ENCODE data around the gene IGSF21.

Gene IGSF21

DNA sequence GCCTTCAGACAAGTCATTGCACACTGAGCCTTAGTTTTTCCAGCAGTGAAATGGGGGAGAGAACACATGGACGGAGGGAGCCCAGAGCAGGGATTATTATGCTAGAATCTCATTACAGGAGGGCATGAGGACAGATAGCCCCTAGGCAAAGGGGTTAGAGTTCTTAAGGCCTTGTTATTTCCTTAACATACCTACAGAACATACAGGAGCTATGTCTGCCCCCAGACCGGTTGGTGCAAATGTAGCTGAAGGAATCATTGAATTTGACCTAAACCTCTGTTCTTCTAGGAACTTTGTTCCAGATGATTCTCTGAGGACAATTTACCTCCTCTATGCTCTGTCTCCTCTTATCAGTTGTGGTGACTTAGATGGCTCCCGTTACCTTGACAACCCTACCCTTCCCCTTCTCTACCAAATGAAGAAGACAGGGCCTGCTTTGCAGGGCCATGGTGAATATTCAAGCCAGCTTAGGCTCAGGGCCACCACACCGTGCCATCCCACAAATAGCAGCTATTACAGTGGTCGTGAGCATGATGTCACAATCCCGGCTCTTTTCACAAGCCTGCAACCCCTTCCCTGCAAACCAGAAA, 156.9 kb downstream of the IGSF21 start:
- DNase-seq, result no peak
- intact Hi-C loops (cut with DNase I), result no loop called here

GRCh38 chr1:18265641-18266040, 158.0 kb downstream of the IGSF21 start:
- DNase-seq, result no peak
- intact Hi-C loops (cut with DNase I), result no loop called here

DNA sequence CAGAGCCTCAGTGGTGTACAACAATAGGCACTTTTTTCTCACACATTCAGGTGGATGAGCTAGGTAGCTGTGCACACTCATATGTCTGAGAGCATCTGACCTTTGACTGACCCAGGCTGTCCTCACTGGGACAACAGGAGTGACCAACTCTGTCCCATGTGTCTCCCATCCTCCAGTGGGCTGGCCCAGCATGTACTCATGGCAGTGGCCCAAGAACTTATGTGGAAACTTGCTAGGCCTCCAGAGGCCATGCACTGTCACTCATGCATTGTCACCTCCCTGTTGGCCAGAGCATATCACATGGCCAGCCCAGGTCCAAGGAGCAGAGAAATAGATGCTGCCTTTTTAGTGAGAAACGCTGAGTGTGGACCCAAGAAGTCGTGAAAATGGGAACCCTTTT, 158.8 kb downstream of the IGSF21 start:
- intact Hi-C loops (cut with DNase I), result no loop called here
- DNase-seq, result no peak

DNA sequence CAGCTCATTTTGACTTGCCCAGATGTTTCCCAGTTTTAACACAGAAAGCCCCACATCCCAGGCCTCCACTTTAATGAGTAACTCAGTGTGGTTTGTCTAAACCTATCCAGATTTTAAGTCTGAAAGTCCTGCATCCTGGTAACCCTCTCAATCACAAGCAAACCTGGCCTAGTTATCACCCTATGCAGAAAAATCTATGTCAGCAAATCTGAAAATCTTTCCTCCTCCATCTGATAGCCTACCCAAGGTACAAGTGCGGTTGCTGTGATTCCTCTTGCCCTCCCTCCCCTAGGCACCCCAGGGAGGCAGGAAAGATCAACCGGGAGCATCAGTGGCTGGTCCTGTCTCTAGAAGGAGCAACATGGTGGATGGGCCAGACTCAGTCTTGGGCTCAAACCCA, 163.7 kb downstream of the IGSF21 start:
- intact Hi-C loops (cut with DNase I), result no loop called here
- no peak for DNase-seq

DNA sequence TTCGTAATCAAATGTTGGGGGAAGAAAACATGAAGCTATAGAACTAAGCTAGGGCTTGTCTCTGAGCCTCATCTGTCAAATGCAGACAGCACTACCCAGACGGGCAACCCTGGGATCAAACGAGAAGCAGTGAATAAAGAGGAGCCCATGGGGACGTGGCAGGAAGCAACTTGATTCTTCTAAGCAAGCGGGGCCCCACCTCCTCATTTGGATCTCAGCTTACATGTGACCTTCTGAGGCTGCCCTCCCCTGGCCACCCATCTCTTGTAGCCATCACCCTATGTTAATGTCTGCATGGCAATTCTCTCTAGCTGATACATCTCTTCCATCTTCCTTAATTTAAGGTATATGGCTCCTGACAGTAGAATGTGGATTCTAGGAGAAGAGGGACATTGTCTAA, 171.3 kb downstream of the IGSF21 start:
- intact Hi-C loops (cut with DNase I), result no loop called here
- DNase-seq, result no peak

DNA sequence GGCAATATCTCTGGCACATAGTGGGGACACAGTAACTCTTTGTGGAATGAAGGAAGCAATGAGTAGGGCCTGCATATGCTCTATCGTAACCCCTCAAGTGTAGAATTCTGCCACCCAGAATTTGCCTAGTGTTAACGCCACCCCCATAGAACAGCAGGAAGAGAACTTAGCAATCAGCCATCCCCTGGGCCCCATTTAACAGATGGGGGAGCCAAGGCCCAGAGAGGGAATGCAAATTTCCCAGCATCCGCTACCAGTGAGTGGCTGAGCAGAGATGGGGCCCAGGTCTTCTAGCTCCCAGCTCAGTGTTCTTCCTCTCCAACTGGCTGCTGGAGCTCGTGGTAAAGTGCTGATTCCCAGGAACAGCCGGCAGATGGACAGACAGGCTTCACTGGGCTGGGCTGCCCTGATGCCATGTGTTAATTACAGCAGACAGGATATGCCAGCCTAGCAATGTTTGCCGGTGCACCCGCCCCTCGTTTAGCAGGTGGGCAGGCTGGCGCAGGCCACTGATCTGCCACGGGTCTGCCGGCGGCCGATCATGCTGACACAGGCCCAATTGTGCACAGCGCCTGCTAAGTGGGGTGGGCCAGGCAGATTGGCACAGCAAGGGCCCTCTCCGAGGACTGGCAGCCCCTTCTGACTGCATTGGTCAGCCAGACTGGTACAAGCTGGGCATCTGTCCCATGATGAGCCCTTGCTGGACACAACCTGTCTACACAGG, 171.9 kb downstream of the IGSF21 start:
- peak in 2 of 42 donors; percentile 16 to 18 for DNase-seq
- intact Hi-C loops (cut with DNase I), result no loop called here

GRCh38 chr1:18280956-18281355, 173.4 kb downstream of the IGSF21 start:
- intact Hi-C loops (cut with DNase I), result no loop called here
- DNase-seq, result no peak

GRCh38 chr1:18282851-18283600, 175.4 kb downstream of the IGSF21 start:
- intact Hi-C loops (cut with DNase I), result no loop called here
- DNase-seq, result peak in 20 of 42 donors; percentile 6 to 59 (median 24)

DNA sequence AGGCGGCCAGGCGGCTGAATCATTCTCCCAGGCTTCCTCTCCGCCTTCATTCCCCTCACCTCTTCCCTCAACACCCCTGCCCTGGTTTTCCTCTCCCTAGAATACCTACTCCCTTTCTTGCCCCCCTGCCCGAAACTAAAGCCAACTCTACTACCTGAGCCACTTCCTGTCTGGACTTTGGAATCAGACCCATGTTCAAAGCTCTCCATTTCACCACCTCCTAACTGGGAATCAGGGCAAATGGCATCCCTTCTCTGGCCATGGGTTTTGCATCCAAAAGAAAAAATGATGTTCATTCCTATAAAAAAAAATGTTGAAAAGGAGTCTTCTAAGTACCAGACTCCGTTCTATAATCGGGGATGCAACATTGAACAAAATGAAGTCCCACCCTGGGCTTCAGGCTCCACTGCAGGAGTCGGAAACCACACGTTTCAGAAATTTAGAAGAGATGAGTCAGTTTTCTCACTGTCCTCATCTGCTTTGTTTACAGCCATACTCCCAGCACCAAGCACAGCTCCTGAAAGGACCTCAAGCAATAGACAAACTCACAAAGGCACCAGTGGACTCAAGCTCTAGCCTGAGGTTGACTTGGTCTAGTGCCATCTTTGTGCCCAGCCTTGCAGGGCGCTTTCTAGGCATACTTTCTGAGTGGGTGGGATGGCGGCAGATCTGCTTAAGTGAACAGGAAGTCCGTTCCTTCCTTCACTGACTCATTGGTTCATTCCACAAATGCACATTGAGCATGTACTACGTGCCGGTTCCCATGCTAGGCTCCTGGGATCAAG, 176.2 kb downstream of the IGSF21 start:
- intact Hi-C loops (cut with DNase I), result no loop called here
- no peak for DNase-seq

DNA sequence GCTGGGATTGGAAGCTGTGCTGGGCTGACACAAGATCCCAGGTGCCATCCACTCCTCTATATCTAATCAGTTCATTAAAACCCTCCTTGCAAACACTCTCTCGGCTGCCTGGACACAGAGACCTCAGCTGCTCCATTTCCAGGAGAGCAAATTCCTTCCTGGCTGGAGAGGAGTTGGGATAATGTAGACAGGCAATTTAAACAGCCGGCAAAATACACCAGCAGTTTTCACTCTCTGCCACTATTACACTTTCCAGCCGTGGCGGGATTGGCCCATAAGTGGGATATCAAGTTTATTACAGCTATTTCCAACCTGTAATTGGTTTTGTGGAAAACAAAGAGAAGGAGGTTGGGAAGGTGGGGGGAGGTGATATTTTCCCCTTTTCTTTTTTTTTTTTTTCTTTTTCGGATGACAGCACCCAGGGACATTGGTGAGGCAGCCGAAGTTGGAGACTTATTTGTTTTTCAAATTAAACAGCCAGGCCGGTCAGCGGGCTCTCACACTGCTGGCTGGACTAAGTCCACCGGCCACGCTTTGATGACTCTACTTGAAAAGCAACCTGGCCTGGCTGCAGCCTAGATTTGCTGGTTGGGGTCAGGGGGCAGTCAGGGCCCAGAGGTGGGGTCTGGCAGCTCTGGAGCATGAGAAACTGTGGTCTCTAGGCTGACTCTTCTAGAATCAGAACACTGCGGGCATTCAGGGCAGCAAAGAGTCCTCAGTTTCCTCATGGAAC, 177.4 kb downstream of the IGSF21 start:
- no peak for DNase-seq
- intact Hi-C loops (cut with DNase I), result no loop called here

GRCh38 chr1:18285538-18285924, 177.9 kb downstream of the IGSF21 start:
- no peak for DNase-seq
- intact Hi-C loops (cut with DNase I), result no loop called here

- peak in 5 of 42 donors; percentile 17 to 51 (median 23) for DNase-seq
- intact Hi-C loops (cut with DNase I), result no loop called here
These were observed 181.1 kb downstream of the IGSF21 start for GRCh38 chr1:18288722-18289121.

- intact Hi-C loops (cut with DNase I), result no loop called here
- DNase-seq, result no peak
These were observed 182.0 kb downstream of the IGSF21 start for GRCh38 chr1:18289597-18289996.

GRCh38 chr1:18290740-18291412, 183.3 kb downstream of the IGSF21 start:
- no peak for DNase-seq
- intact Hi-C loops (cut with DNase I), result no loop called here

- intact Hi-C loops (cut with DNase I), result no loop called here
These were observed 184.9 kb downstream of the IGSF21 start for GRCh38 chr1:18292531-18292930.

DNA sequence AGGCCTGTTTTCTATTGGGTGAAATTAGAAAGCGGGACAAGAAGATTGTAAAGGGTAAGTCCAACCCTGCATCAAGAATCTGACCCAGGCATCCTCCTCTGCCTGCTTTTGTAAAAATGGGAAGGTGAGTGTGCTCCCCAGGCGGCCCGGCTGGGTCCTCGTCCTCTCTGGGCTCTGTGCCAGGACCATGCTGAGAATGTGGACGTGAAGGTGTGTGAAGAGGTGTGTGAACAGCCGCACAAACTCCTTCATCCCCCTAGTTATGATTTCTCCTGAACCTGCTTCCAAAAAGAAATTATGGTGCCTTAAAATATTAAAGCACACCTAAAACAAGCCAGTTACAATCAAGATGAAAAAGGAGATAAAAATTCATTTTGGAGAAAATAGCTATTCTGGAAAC, 185.7 kb downstream of the IGSF21 start:
- no peak for DNase-seq
- intact Hi-C loops (cut with DNase I), result no loop called here

More at GRCh38 chr1:18292531-18292930, 184.9 kb downstream of the IGSF21 start:
- DNase-seq, result no peak

DNA sequence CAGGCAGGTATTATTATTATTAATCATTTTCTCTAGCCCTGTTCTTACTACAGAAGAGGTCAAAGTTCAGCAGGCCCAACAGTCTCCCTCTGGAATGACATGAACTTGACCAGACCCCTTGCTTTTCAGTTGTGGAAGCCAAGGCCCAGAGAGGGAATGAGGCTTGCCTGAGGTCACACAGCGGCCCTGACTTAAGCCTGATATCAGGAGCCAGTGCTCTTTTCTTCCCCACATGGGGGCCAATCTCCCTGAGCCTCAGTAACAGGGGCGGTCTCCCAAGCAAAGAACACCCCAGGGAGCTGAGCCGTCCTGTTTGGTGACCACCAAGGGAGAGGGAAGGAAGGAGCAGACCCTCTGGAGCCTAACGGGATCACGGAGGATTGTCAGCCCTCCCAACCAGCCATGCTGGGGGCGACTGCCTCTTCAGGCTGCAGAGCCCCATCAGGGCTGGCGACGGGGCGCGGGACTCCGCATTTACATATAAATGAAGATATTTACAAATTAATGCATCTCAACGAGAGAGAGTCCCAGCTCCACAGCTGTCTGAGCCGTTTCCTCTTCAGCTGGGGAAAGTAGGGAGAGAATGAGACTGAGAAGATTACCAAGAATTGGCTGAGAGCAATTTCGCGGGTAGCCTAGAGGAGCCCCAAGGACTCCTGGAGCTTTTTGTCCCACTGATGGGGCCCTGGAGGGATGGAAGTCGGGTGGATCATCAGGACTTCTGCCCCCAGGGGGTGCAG, 187.0 kb downstream of the IGSF21 start:
- intact Hi-C loops (cut with DNase I), result no loop called here
- no peak for DNase-seq

Data from head of caudate nucleus (tissue), 42 donors.